HL-60 (cell line): ENCODE results near the gene GAD2.
A peak's percentile ranks its signal among the peaks of the same experiment; 100 is the strongest.

ENCODE experiments used
- DNase-seq, 2 experiments: peaks; one replicate each; pipeline ENCODE4 v3.0.0-alpha.2; 2010 to 2020; ENCODE audit warnings: low read depth in 1 of 2, low spot score in 1 of 2
- H3K27ac ChIP-seq: fragments of 250-450 bp; sonication (Bioruptor Pico); replicated peaks from 2 replicates; pipeline ENCODE4 v1.5.1; 2020; ENCODE audit warnings: mild to moderate bottlenecking, moderate library complexity
- H3K27me3 ChIP-seq: fragments of 250-450 bp; sonication (Bioruptor Pico); 2 replicates; pipeline ENCODE4 v1.5.1; 2021; ENCODE audit warnings: mild to moderate bottlenecking, moderate library complexity; ENCODE audit not compliant: insufficient read depth, poor library complexity, severe bottlenecking
- H3K4me3 ChIP-seq: replicated peaks from 2 replicates; pipeline ENCODE4 v1.5.1; 2011; ENCODE audit warnings: mild to moderate bottlenecking, control low read depth, low read length; ENCODE audit not compliant: insufficient read depth
- CTCF ChIP-seq: IDR thresholded peaks from one replicate; pipeline ENCODE4 v1.5.1; 2011; ENCODE audit warnings: low read length, control low read depth, inconsistent platforms; ENCODE audit not compliant: insufficient read depth
- GABPA ChIP-seq: IDR thresholded peaks from 2 replicates; pipeline ENCODE4 v1.6.1; 2012; ENCODE audit warnings: low read depth
- POLR2AphosphoS5 ChIP-seq: IDR thresholded peaks from 2 replicates; pipeline ENCODE4 v1.6.1; 2012; ENCODE audit warnings: low read depth
- REST ChIP-seq: IDR thresholded peaks from 2 replicates; pipeline ENCODE4 v1.6.1; 2012; ENCODE audit warnings: low read depth; ENCODE audit not compliant: insufficient replicate concordance
- SPI1 ChIP-seq: IDR thresholded peaks from 2 replicates; pipeline ENCODE4 v1.6.1; 2012; ENCODE audit warnings: low read depth, mild to moderate bottlenecking, borderline replicate concordance

Gene GAD2

GRCh38 chr10:26326851-26327250 lies 110.3 kb downstream of the GAD2 start:
- Histone ChIP-seq H3K27ac (no peak overlapping the region), H3K4me3 (no peak overlapping the region), H3K27me3 (no peaks in the 10 kb centered on the region)
- DNase-seq: no peak
- TF ChIP-seq SPI1 (peak; percentile 83), CTCF (no peak)

GRCh38 chr10:26327811-26328210 lies 111.2 kb downstream of the GAD2 start:
- no peak for DNase-seq
- Histone ChIP-seq H3K27ac (no peak overlapping the region), H3K27me3 (no peaks in the 10 kb centered on the region), H3K4me3 (no peak overlapping the region)
- TF ChIP-seq SPI1 (no peak), REST (no peak), CTCF (no peak), POLR2AphosphoS5 (no peak), GABPA (no peak)

GRCh38 chr10:26331371-26331770 lies 114.8 kb downstream of the GAD2 start:
- Histone ChIP-seq H3K4me3 (no peak overlapping the region), H3K27me3 (no peaks in the 10 kb centered on the region), H3K27ac (no peak overlapping the region)
- TF ChIP-seq POLR2AphosphoS5 (no peak), SPI1 (no peak), CTCF (no peak), GABPA (no peak), REST (no peak)
- no peak for DNase-seq

- TF ChIP-seq GABPA (no peak), CTCF (no peak), REST (no peak), SPI1 (no peak), POLR2AphosphoS5 (no peak)
- no peak overlapping the region for H3K4me3 ChIP-seq
- no peak overlapping the region for H3K27ac ChIP-seq
- no peaks in the 10 kb centered on the region for H3K27me3 ChIP-seq
- no peak for DNase-seq
Observed at GRCh38 chr10:26334232-26334931, 117.8 kb downstream of the GAD2 start.
